Vagina (tissue), 2 donors: ENCODE data around the gene SLC25A23. TPM values are rescaled to one million over a fixed set of nuclear protein-coding genes. Genes with fewer than 3 reads are reported as not detected.

Source experiments
- DNase-seq, 2 donors: peaks; one replicate each; pipeline ENCODE4 v3.0.0-alpha.2; 2017; ENCODE audit errors: extremely low spot score in 2 of 2
- H3K27ac ChIP-seq: fragments of 200-600 bp; sonication (generic); one replicate; pipeline ENCODE4 v1.5.1; 2019
- H3K27me3 ChIP-seq: fragments of 200-600 bp; sonication (generic); one replicate; pipeline ENCODE4 v1.5.1; 2019
- H3K36me3 ChIP-seq, 2 donors: fragments of 200-600 bp; sonication (generic); one replicate each; pipeline ENCODE4 v1.5.1; 2017 to 2019
- H3K4me1 ChIP-seq: fragments of 200-600 bp; sonication (generic); one replicate; pipeline ENCODE4 v1.5.1; 2019
- H3K4me3 ChIP-seq, 2 donors: fragments of 200-600 bp; sonication (generic); 1 replicate in 1 of 2; 2 replicates in 1 of 2; pipeline ENCODE4 v1.5.1; 2016 to 2019
- H3K9me3 ChIP-seq: fragments of 200-600 bp; sonication (generic); one replicate; pipeline ENCODE4 v1.5.1; 2019
- CTCF ChIP-seq, 3 experiments: fragments of 450-650 bp in 2 of 3; fragments of 200-600 bp in 1 of 3; sonication (generic) in 1 of 3; IDR thresholded peaks; one replicate each; pipeline ENCODE4 v1.5.1; 2017 to 2019; ENCODE audit warnings: antibody characterized with exemption in 3 of 3, mild to moderate bottlenecking in 2 of 3, moderate library complexity in 2 of 3
- POLR2A ChIP-seq, 2 donors: fragments of 450-650 bp; IDR thresholded peaks; one replicate each; pipeline ENCODE4 v1.6.1; 2017; ENCODE audit warnings: antibody characterized with exemption in 2 of 2, mild to moderate bottlenecking in 2 of 2, moderate library complexity in 2 of 2
- POLR2AphosphoS5 ChIP-seq, 2 donors: sonication (generic); formaldehyde crosslinking; IDR thresholded peaks; one replicate each; pipeline ENCODE4 v1.9.0; 2017; ENCODE audit warnings: antibody characterized with exemption in 2 of 2, mild to moderate bottlenecking in 2 of 2, low read depth in 1 of 2; ENCODE audit not compliant: insufficient read depth in 1 of 2
- intact Hi-C: fragments of 100-400 bp; cut with DNase I; formaldehyde crosslinking; loops from one replicate; pipeline ENCODE4 v1.15.1; 2023
- total RNA-seq: library from RNA; depleted of rRNA; stranded (reverse); fragments of >200 nt; gene quantifications from one replicate; pipeline ENCODE4 v1.2.3, GENCODE V29; 2016

Gene SLC25A23
- total RNA-seq, 1 donor from 2014 or later = 27.5 TPM

DNA sequence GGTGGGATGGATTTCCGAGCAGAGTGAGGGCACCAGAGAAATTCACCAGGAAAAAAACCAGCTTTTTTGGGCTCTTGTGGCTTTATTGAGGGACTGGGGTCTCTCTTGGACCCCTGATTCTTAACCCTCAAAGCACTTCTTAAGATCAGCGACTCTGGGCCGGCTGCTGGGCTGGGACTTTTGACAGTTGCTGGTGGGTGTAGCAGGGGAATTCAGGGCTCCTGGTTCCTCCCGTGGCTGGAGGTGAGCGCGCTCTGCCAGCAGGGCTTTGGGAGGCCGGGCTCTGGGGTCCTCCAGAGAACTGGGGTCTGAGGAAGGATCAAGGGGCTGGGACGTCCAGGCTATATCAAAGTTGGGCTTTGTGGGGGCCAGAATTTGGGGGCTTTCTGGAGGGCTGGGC lies 7.8 kb upstream of the SLC25A23 start:
- H3K36me3 ChIP-seq = no peaks in the 10 kb centered on the region
- H3K4me3 ChIP-seq = no peak overlapping the region
- H3K9me3 ChIP-seq = no peaks in the 10 kb centered on the region
- no peak overlapping the region for H3K27ac ChIP-seq
- no peak for DNase-seq
- no peaks in the 10 kb centered on the region for H3K4me1 ChIP-seq
- H3K27me3 ChIP-seq = no peaks in the 10 kb centered on the region
- intact Hi-C loops = no loop called here
- TF ChIP-seq CTCF (IDR thresholded peaks at IDR 0.05) (no peak), POLR2AphosphoS5 (IDR thresholded peaks at IDR 0.05; ENCODE audit: insufficient read depth in 1 of 2, low read depth in 1 of 2) (no peak), POLR2A (IDR thresholded peaks at IDR 0.05) (no peak)

GRCh38 chr19:6466526-6467248 lies 7.1 kb upstream of the SLC25A23 start:
- Histone ChIP-seq H3K27ac (no peak overlapping the region), H3K4me3 (no peak overlapping the region), H3K27me3 (no peaks in the 10 kb centered on the region), H3K9me3 (no peaks in the 10 kb centered on the region), H3K36me3 (no peaks in the 10 kb centered on the region), H3K4me1 (no peaks in the 10 kb centered on the region)
- no peak for DNase-seq
- intact Hi-C loops = no loop called here
- TF ChIP-seq POLR2AphosphoS5 (IDR thresholded peaks at IDR 0.05; ENCODE audit: insufficient read depth in 1 of 2, low read depth in 1 of 2) = no peak
- TF ChIP-seq CTCF (IDR thresholded peaks at IDR 0.05) = no peak
- no peak for TF ChIP-seq POLR2A (IDR thresholded peaks at IDR 0.05)

GRCh38 chr19:6465663-6466062 lies 6.1 kb upstream of the SLC25A23 start:
- Histone ChIP-seq H3K36me3 (no peaks in the 10 kb centered on the region), H3K4me3 (no peak overlapping the region), H3K27me3 (no peaks in the 10 kb centered on the region), H3K4me1 (peaks cover 2% of the 10 kb centered on the region), H3K9me3 (no peaks in the 10 kb centered on the region), H3K27ac (no peak overlapping the region)
- TF ChIP-seq POLR2AphosphoS5 (IDR thresholded peaks at IDR 0.05; ENCODE audit: insufficient read depth in 1 of 2, low read depth in 1 of 2) = no peak
- no peak for TF ChIP-seq POLR2A (IDR thresholded peaks at IDR 0.05)
- TF ChIP-seq CTCF (IDR thresholded peaks at IDR 0.05) = no peak
- intact Hi-C loops = no loop called here
- DNase-seq = no peak

DNA sequence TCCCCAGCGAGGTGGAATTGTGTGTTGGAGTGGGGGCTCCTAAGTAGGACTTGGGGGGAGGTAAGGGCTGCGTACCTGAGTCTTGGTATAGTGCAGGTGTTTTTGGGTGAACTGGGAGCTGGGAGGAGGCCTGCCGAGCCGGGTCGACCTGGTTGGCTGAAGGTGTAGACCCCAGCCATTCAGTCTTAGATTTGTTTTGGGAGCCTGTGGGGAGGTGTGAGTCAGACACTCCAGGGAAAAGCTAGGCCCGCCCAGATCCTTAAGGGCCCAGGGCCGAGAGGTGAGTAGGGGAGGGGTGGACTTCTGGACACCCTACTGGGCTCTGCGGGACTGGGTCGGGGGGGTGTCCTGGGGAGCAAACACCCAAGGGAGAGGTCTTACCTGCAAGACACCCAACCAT lies 5.4 kb upstream of the SLC25A23 start:
- H3K4me3 ChIP-seq = peak overlapping the region in 1 of 2 donors; percentile 44
- H3K27ac ChIP-seq = no peak overlapping the region
- DNase-seq = no peak
- TF ChIP-seq POLR2AphosphoS5 (IDR thresholded peaks at IDR 0.05; ENCODE audit: insufficient read depth in 1 of 2, low read depth in 1 of 2) (no peak), POLR2A (IDR thresholded peaks at IDR 0.05) (no peak)
- no peaks in the 10 kb centered on the region for H3K36me3 ChIP-seq
- intact Hi-C loops = no loop called here
- peaks cover 4% of the 10 kb centered on the region for H3K4me1 ChIP-seq
- no peaks in the 10 kb centered on the region for H3K27me3 ChIP-seq
- no peaks in the 10 kb centered on the region for H3K9me3 ChIP-seq

DNA sequence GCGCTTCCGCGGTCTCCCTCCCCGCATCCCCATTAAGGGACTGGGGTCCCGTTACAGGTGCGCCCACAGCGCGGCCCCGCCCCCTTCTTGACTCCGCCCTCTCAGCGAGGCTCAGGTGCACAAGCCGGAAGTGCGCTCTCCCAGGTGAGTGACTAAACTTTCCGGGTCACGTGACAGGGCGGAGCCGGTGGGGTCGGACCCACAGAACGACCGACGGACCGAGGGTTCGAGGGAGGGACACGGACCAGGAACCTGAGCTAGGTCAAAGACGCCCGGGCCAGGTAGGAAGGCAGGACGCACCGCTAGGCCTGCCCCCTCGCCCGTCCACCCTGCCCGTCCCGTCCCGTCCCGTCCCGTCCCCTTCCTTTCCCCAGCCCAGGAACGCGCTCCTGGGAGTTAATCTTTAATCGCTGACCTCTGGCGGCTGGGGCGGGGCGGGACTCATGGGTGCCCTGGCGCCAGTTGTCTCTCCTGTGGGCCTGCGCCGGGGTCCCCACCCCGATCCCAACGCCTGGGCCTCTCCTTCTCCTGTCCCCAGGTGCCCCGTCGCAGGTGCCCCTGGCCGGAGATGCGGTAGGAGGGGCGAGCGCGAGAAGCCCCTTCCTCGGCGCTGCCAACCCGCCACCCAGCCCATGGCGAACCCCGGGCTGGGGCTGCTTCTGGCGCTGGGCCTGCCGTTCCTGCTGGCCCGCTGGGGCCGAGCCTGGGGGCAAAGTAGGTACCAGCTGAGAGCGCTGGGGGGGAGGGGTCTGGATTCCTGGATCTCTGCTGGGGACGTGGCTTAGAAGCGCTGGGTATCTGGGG lies 4.7 kb upstream of the SLC25A23 start, which contains the start of gene CRB3:
TSS of gene CRB3 (plus strand) at position 202 of the 804 bp plus-strand sequence. CDS start at position 633, 431 bp downstream.
- no peak for DNase-seq
- TF ChIP-seq CTCF (IDR thresholded peaks at IDR 0.05) (no peak), POLR2A (IDR thresholded peaks at IDR 0.05) (no peak), POLR2AphosphoS5 (IDR thresholded peaks at IDR 0.05; ENCODE audit: insufficient read depth in 1 of 2, low read depth in 1 of 2) (peak; percentile 62 to 73)
- no peaks in the 10 kb centered on the region for H3K9me3 ChIP-seq
- no peaks in the 10 kb centered on the region for H3K36me3 ChIP-seq
- no peaks in the 10 kb centered on the region for H3K27me3 ChIP-seq
- peak within 1 kb of the TSS; percentile 20 for H3K27ac ChIP-seq
- intact Hi-C loops = no loop called here
- peaks cover 5% of the 10 kb centered on the region for H3K4me1 ChIP-seq
- H3K4me3 ChIP-seq = peak within 1 kb of the TSS; percentile 35 to 44
